C4-2B (cell line): Measurements from ENCODE around the gene ARL10.

Experiments used
- CTCF ChIP-seq: fragments of 450-650 bp; conservative IDR thresholded peaks from 2 replicates; pipeline ENCODE4 v1.5.1; 2017; ENCODE audit warnings: mild to moderate bottlenecking
- ZFX ChIP-seq: fragments of 450-650 bp; IDR thresholded peaks from 2 replicates; pipeline ENCODE4 v1.6.1; 2017

- no peak for TF ChIP-seq CTCF
- TF ChIP-seq ZFX = no peak
These were observed 40.6 kb downstream of the ARL10 start for GRCh38 chr5:176405656-176406435.
